Esophagus muscularis mucosa (tissue), 4 donors: ENCODE measurements around the gene TAF3. TPM values are rescaled to one million over a fixed set of nuclear protein-coding genes. Genes with fewer than 3 reads are reported as not detected.

Experiments
- DNase-seq: peaks from one replicate; pipeline ENCODE4 v3.0.0-alpha.2; 2017; ENCODE audit errors: extremely low spot score
- H3K27ac ChIP-seq, 4 donors: fragments of 200-600 bp; sonication (generic); replicated peaks in 1 of 4; 1 replicate in 3 of 4; 2 replicates in 1 of 4; pipeline ENCODE4 v1.5.1; 2016 to 2019; ENCODE audit warnings: mild to moderate bottlenecking in 1 of 4
- H3K27me3 ChIP-seq, 4 donors: fragments of 200-600 bp; sonication (generic); one replicate each; pipeline versions ENCODE4 v1.5.1 to v1.6.0; 2016 to 2019
- H3K36me3 ChIP-seq, 4 donors: fragments of 200-600 bp; sonication (generic); one replicate each; pipeline ENCODE4 v1.5.1; 2016 to 2019
- H3K4me1 ChIP-seq, 4 donors: fragments of 200-600 bp; sonication (generic); one replicate each; pipeline ENCODE4 v1.5.1; 2016 to 2019
- H3K4me3 ChIP-seq, 4 donors: fragments of 200-600 bp; sonication (generic); 1 replicate in 2 of 4; 2 replicates in 2 of 4; pipeline ENCODE4 v1.5.1; 2016 to 2019; ENCODE audit warnings: mild to moderate bottlenecking in 4 of 4, moderate library complexity in 1 of 4
- H3K9me3 ChIP-seq, 4 donors: fragments of 200-600 bp; sonication (generic); 1 replicate in 3 of 4; 2 replicates in 1 of 4; pipeline ENCODE4 v1.5.1; 2016 to 2019
- EP300 ChIP-seq: sonication (generic); formaldehyde crosslinking; IDR thresholded peaks from one replicate; pipeline ENCODE4 v1.6.1; 2017; ENCODE audit warnings: antibody characterized with exemption
- POLR2A ChIP-seq: fragments of 450-650 bp; IDR thresholded peaks from one replicate; pipeline ENCODE4 v1.6.1; 2017; ENCODE audit warnings: antibody characterized with exemption, moderate library complexity, mild to moderate bottlenecking, low read depth
- POLR2AphosphoS5 ChIP-seq, 2 donors: sonication (generic); formaldehyde crosslinking; IDR thresholded peaks; one replicate each; pipeline ENCODE4 v1.6.1; 2017; ENCODE audit warnings: antibody characterized with exemption in 2 of 2
- WGBS: methylation state at CpG from one replicate; pipeline ENCODE4 v1.1.5; 2018; 5-methylcytosine and 5-hydroxymethylcytosine counted together
- intact Hi-C: fragments of 100-400 bp; cut with DNase I; formaldehyde crosslinking; loops from one replicate; pipeline ENCODE4 v1.15.1; 2023
- total RNA-seq, 4 donors: library from RNA; depleted of rRNA; stranded (reverse); fragments of >200 nt; gene quantifications; one replicate each; pipeline versions ENCODE4 v1.1.0 to v1.2.1, GENCODE V29; 2016
- TF ChIP-seq, protein P1 (sequence below), 3 experiments: fragments of 200-600 bp in 2 of 3; fragments of 450-650 bp in 1 of 3; sonication (generic) in 2 of 3; IDR thresholded peaks; one replicate each; pipeline ENCODE4 v1.5.1; 2017 to 2019; ENCODE audit warnings: antibody characterized with exemption in 3 of 3, mild to moderate bottlenecking in 2 of 3, moderate library complexity in 1 of 3

The TAF3 gene
- total RNA-seq, 4 donors from 2014 or later = 8.8 to 11.2 (median 10.7) TPM

DNA sequence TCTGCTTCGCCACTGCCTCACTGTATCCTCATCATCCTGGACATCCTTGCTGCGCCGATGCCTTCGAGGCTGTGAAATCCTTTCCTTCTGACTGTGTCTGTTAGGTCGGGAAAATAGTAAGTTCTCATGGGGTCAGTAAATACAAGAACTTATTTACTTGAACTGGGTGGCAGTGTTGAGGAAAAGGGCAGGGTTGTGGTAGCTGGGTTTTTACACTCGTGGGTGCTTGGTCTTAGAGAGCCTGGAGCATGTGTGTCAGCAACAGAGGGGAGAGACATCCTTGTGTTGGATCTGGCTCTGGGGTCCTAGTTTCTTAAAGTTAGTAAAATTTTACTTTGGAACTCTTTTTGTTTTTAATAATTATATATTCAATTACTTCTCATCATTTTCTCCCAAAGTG lies 123.3 kb downstream of the TAF3 start:
- peak; percentile 80 for DNase-seq
- Histone ChIP-seq H3K27ac (no peak overlapping the region), H3K9me3 (peaks cover 0 to 8% (median 0%) of the 10 kb centered on the region in 4 donors), H3K36me3 (no peaks in the 10 kb centered on the region), H3K4me1 (peaks cover 0 to 3% (median 1%) of the 10 kb centered on the region in 4 donors), H3K27me3 (no peaks in the 10 kb centered on the region), H3K4me3 (no peak overlapping the region)
- intact Hi-C loops = no loop called here
- WGBS = 87% methylated on average over 6 of the region's 6 CpGs
- TF ChIP-seq, protein P1, sequence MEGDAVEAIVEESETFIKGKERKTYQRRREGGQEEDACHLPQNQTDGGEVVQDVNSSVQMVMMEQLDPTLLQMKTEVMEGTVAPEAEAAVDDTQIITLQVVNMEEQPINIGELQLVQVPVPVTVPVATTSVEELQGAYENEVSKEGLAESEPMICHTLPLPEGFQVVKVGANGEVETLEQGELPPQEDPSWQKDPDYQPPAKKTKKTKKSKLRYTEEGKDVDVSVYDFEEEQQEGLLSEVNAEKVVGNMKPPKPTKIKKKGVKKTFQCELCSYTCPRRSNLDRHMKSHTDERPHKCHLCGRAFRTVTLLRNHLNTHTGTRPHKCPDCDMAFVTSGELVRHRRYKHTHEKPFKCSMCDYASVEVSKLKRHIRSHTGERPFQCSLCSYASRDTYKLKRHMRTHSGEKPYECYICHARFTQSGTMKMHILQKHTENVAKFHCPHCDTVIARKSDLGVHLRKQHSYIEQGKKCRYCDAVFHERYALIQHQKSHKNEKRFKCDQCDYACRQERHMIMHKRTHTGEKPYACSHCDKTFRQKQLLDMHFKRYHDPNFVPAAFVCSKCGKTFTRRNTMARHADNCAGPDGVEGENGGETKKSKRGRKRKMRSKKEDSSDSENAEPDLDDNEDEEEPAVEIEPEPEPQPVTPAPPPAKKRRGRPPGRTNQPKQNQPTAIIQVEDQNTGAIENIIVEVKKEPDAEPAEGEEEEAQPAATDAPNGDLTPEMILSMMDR (IDR thresholded peaks at IDR 0.05) = no peak
- no peak for TF ChIP-seq POLR2A
- TF ChIP-seq POLR2AphosphoS5 (IDR thresholded peaks at IDR 0.05) = no peak

- no peaks in the 10 kb centered on the region for H3K27me3 ChIP-seq
- H3K4me1 ChIP-seq = peaks cover 0 to 3% (median 1%) of the 10 kb centered on the region in 4 donors
- no peak overlapping the region for H3K4me3 ChIP-seq
- H3K27ac ChIP-seq = no peak overlapping the region
- peaks cover 0 to 8% (median 0%) of the 10 kb centered on the region in 4 donors for H3K9me3 ChIP-seq
- no peaks in the 10 kb centered on the region for H3K36me3 ChIP-seq
- TF ChIP-seq, protein P1 (IDR thresholded peaks at IDR 0.05) = no peak
- TF ChIP-seq POLR2AphosphoS5 (IDR thresholded peaks at IDR 0.05) (no peak), POLR2A (no peak), EP300 (no peak)
- 85% methylated on average over 4 of the region's 4 CpGs for WGBS
- no peak for DNase-seq
- intact Hi-C loops = no loop called here
Observed at GRCh38 chr10:7942316-7942715, 124.0 kb downstream of the TAF3 start.

DNA sequence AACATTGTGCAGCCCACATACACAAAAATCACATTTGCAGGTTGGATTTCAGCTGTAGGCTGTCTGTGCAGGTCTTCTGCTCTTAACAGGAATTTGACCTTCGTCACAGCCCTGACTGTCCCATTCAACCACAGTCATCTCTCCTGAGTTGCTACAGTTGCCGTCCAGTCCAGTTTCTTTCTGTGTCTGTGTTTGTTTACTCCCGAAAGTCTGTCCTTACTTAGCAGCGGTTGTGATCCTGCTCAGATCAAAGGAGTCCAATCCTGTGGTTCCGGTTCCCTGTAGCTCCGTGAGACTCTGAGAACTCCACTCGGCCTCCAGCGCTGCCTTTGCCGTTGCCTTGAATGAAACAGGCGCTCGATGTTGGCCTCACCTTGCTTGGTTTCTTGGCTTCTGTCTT lies 124.6 kb downstream of the TAF3 start:
- no peaks in the 10 kb centered on the region for H3K27me3 ChIP-seq
- WGBS = 95% methylated on average over 11 of the region's 11 CpGs
- H3K9me3 ChIP-seq = peaks cover 0 to 8% (median 0%) of the 10 kb centered on the region in 4 donors
- H3K27ac ChIP-seq = no peak overlapping the region
- H3K4me1 ChIP-seq = peaks cover 0 to 3% (median 1%) of the 10 kb centered on the region in 4 donors
- DNase-seq = peak; percentile 78
- H3K36me3 ChIP-seq = no peaks in the 10 kb centered on the region
- TF ChIP-seq POLR2AphosphoS5 (IDR thresholded peaks at IDR 0.05) = no peak
- TF ChIP-seq EP300 = no peak
- TF ChIP-seq POLR2A = no peak
- TF ChIP-seq, protein P1 (IDR thresholded peaks at IDR 0.05) = no peak
- no peak overlapping the region for H3K4me3 ChIP-seq
- intact Hi-C loops = no loop called here

GRCh38 chr10:7944215-7944480 lies 125.8 kb downstream of the TAF3 start:
- H3K4me3 ChIP-seq = no peak overlapping the region
- no peak overlapping the region for H3K27ac ChIP-seq
- H3K36me3 ChIP-seq = no peaks in the 10 kb centered on the region
- no peaks in the 10 kb centered on the region for H3K27me3 ChIP-seq
- 64% methylated on average over 2 of the region's 2 CpGs for WGBS
- H3K4me1 ChIP-seq = peaks cover 0 to 3% (median 1%) of the 10 kb centered on the region in 4 donors
- DNase-seq = no peak
- H3K9me3 ChIP-seq = peaks cover 0 to 8% (median 0%) of the 10 kb centered on the region in 4 donors
- TF ChIP-seq POLR2A = no peak
- TF ChIP-seq, protein P1 (IDR thresholded peaks at IDR 0.05) = no peak
- no peak for TF ChIP-seq EP300
- TF ChIP-seq POLR2AphosphoS5 (IDR thresholded peaks at IDR 0.05) = no peak
- intact Hi-C loops = no loop called here

DNA sequence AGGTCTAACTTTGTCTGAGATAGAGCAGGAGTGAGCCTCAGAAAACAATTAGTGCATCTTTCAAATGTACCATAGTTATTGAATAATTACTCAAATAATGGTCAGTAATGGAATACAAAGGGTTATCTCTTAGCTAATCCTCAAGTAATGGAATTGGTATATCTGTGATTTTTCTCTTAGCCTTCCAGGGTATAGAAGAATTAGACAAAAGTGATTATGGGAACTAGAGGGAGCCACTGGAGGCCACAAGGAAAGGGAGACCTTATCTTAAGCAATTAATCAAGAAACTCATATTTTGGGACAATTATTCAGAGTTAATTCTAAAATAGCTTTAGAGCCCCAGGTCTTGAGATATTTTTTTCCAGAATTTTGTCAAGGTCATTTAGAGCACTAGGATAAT lies 126.2 kb downstream of the TAF3 start:
- Histone ChIP-seq H3K27ac (no peak overlapping the region), H3K27me3 (no peaks in the 10 kb centered on the region), H3K9me3 (peaks cover 0 to 6% (median 0%) of the 10 kb centered on the region in 4 donors), H3K4me3 (no peak overlapping the region), H3K36me3 (no peaks in the 10 kb centered on the region), H3K4me1 (peaks cover 0 to 3% (median 1%) of the 10 kb centered on the region in 4 donors)
- intact Hi-C loops = no loop called here
- DNase-seq = no peak
- TF ChIP-seq EP300 (no peak), POLR2A (no peak), POLR2AphosphoS5 (IDR thresholded peaks at IDR 0.05) (no peak)
- TF ChIP-seq, protein P1 (IDR thresholded peaks at IDR 0.05) = no peak
